Skeletal muscle tissue (tissue), 4 donors: Measurements from ENCODE around the gene PPIF. TPM values are rescaled to one million over a fixed set of nuclear protein-coding genes. Genes with fewer than 3 reads are reported as not detected.

ENCODE experiments used
- H3K27ac ChIP-seq: one replicate; pipeline ENCODE4 v1.7.0; 2013; ENCODE audit warnings: mild to moderate bottlenecking, low read depth, low read length, inconsistent platforms
- H3K27me3 ChIP-seq, 3 donors: one replicate each; pipeline ENCODE4 v1.7.0; 2013; ENCODE audit warnings: low read length in 3 of 3; ENCODE audit not compliant: control insufficient read depth in 3 of 3, insufficient read depth in 3 of 3
- H3K36me3 ChIP-seq, 3 donors: one replicate each; pipeline ENCODE4 v1.7.0; 2013; ENCODE audit warnings: low read length in 3 of 3; ENCODE audit not compliant: control insufficient read depth in 3 of 3, insufficient read depth in 3 of 3
- H3K4me1 ChIP-seq, 3 donors: one replicate each; pipeline ENCODE4 v1.7.0; 2013; ENCODE audit warnings: low read length in 3 of 3, mild to moderate bottlenecking in 3 of 3; ENCODE audit not compliant: control insufficient read depth in 3 of 3, insufficient read depth in 3 of 3
- H3K4me3 ChIP-seq, 3 donors: one replicate each; pipeline ENCODE4 v1.7.0; 2013; ENCODE audit warnings: low read length in 3 of 3
- H3K9ac ChIP-seq, 3 donors: one replicate each; pipeline ENCODE4 v1.7.0; 2013; ENCODE audit warnings: low read length in 3 of 3, mild to moderate bottlenecking in 3 of 3, moderate library complexity in 2 of 3, low read depth in 1 of 3
- H3K9me3 ChIP-seq, 3 donors: one replicate each; pipeline ENCODE4 v1.7.0; 2013; ENCODE audit warnings: low read length in 3 of 3; ENCODE audit not compliant: control insufficient read depth in 3 of 3
- total RNA-seq: library from RNA; depleted of rRNA; stranded (reverse); fragments of >200 nt; gene quantifications from one replicate; pipeline ENCODE4 v1.2.3, GENCODE V29; 2014
- donor health status: Osteomylitis.

The PPIF gene
- total RNA-seq, 1 donor from 2014 or later, result 9.9 TPM

DNA sequence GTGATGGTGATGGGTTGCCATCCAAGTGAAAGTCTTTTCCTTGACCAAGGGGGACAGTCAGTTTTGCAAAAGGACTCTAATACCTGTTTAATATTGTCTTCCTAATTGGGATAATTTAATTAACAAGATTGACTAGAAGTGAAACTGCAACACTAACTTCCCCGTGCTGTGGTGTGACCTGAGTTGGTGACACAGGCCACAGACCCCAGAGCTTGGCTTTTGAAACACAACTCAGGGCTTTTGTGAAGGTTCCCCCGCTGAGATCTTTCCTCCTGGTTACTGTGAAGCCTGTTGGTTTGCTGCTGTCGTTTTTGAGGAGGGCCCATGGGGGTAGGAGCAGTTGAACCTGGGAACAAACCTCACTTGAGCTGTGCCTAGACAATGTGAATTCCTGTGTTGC lies 6.9 kb downstream of the PPIF start:
- Histone ChIP-seq H3K4me3 (no peak overlapping the region), H3K36me3 (peaks cover 50 to 72% (median 54%) of the 10 kb centered on the region in 3 donors), H3K4me1 (peaks cover 0 to 27% (median 14%) of the 10 kb centered on the region in 3 donors), H3K9me3 (no peaks in the 10 kb centered on the region), H3K27me3 (no peaks in the 10 kb centered on the region), H3K9ac (no peak overlapping the region), H3K27ac (no peak overlapping the region)

DNA sequence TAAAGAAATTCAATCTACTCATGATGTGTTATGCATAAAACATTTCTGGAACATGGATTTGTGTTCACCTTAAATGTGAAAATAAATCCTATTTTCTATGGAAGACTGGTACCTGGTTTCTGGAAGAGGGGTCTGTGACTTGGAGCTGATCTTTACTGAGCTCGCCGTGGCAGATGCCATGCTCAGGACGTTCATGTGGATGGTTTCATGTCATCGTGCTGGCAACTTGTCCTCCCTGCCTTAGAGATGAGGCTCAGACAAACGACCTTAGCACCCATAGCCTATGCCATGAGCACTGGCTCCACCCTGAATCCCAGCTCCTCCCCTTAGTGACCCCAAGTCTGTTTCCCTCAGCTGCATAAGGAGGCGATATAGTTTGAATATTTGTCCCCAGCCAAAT lies 7.3 kb downstream of the PPIF start:
- H3K9me3 ChIP-seq, result no peaks in the 10 kb centered on the region
- H3K4me3 ChIP-seq, result no peak overlapping the region
- H3K27me3 ChIP-seq, result no peaks in the 10 kb centered on the region
- no peak overlapping the region for H3K27ac ChIP-seq
- H3K36me3 ChIP-seq, result peaks cover 46 to 68% (median 49%) of the 10 kb centered on the region in 3 donors
- H3K4me1 ChIP-seq, result peaks cover 0 to 23% (median 15%) of the 10 kb centered on the region in 3 donors
- H3K9ac ChIP-seq, result no peak overlapping the region

DNA sequence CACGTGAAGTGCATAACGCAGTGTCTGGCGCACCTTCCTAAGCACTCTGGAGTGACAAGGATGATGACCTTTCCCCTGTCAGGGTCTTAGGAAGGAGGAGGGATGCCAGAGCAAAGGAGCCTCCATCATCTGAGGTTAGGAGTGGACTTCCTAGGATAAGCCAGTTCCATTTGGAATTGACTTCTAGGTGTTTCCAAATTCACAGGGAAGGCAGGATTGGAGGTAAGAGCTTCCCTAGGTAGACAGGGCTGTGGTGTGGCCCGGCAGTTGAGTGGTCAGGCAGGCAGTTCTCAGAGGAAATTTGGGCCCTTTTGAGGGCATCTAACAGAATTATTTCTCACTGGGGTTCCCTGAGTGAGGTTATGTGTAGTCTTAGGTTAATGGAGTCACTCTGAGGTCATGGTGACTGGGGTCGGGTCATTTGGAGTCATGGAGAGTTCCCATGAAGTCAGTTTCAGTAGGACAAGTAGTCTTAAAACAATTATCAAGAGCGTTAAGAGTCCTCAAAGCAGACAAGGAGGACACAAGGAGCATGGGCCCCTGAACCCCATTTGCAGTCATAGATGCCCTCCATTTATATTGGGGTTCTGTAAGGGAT lies 8.2 kb downstream of the PPIF start:
- peaks cover 37 to 59% (median 40%) of the 10 kb centered on the region in 3 donors for H3K36me3 ChIP-seq

GRCh38 chr10:79356104-79356503 lies 8.8 kb downstream of the PPIF start:
- Histone ChIP-seq H3K9me3 (no peaks in the 10 kb centered on the region), H3K4me3 (no peak overlapping the region), H3K27me3 (no peaks in the 10 kb centered on the region), H3K9ac (no peak overlapping the region), H3K4me1 (peaks cover 0 to 18% (median 15%) of the 10 kb centered on the region in 3 donors), H3K36me3 (peaks cover 33 to 54% (median 35%) of the 10 kb centered on the region in 3 donors), H3K27ac (no peak overlapping the region)

More for the DNA sequence above, 8.2 kb downstream of the PPIF start:
- no peak overlapping the region for H3K4me3 ChIP-seq
- no peaks in the 10 kb centered on the region for H3K9me3 ChIP-seq
- no peak overlapping the region for H3K27ac ChIP-seq
- H3K27me3 ChIP-seq, result no peaks in the 10 kb centered on the region
- H3K9ac ChIP-seq, result no peak overlapping the region
- H3K4me1 ChIP-seq, result peaks cover 0 to 18% (median 15%) of the 10 kb centered on the region in 3 donors

- H3K36me3 ChIP-seq, result peaks cover 24 to 44% (median 28%) of the 10 kb centered on the region in 3 donors
These were observed 9.9 kb downstream of the PPIF start for GRCh38 chr10:79357180-79357579.

GRCh38 chr10:79358811-79359210 lies 11.5 kb downstream of the PPIF start:
- no peak overlapping the region for H3K9ac ChIP-seq
- H3K4me3 ChIP-seq, result no peak overlapping the region
- H3K27me3 ChIP-seq, result no peaks in the 10 kb centered on the region
- H3K9me3 ChIP-seq, result no peaks in the 10 kb centered on the region
- H3K27ac ChIP-seq, result peak overlapping the region; percentile 65
- H3K36me3 ChIP-seq, result peaks cover 12 to 28% (median 16%) of the 10 kb centered on the region in 3 donors
- H3K4me1 ChIP-seq, result peaks cover 0 to 15% (median 13%) of the 10 kb centered on the region in 3 donors

More at GRCh38 chr10:79357180-79357579, 9.9 kb downstream of the PPIF start:
- H3K9me3 ChIP-seq, result no peaks in the 10 kb centered on the region
- peaks cover 0 to 18% (median 15%) of the 10 kb centered on the region in 3 donors for H3K4me1 ChIP-seq
- H3K27me3 ChIP-seq, result no peaks in the 10 kb centered on the region
- no peak overlapping the region for H3K9ac ChIP-seq
- H3K27ac ChIP-seq, result no peak overlapping the region
- no peak overlapping the region for H3K4me3 ChIP-seq

DNA sequence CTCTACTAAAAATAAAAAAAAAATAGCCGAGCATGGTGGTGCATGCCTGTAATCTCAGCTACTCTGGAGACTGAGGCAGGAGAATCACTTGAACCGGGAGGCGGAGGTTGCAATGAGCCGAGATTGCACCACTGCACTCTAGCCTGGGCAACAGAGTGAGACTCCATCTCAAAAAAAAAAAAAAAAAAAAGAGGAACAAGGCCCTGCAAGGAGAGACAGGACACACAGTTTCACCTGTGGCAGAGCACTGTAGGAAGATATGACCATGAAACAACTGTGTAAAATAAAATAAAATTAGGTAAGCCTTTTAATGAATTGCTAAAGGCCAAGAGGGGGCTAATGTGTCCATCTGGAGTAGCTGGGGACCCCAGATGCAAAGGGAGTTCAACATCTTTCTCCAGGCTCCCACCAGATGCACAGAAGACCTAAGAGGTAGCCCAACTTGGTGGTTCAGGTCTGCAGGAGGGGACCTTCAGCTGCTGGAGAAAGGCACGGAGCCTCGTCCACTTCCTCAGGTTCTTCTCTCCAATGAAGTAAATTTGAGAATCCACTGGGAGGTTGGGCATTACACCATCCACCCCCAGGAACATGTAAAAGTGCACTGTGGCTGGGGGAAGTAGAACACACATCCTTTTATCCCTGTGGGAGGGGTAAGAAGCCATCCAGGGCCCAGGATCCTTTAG lies 12.7 kb downstream of the PPIF start:
- Histone ChIP-seq H3K9me3 (no peaks in the 10 kb centered on the region), H3K4me3 (no peak overlapping the region), H3K4me1 (peaks cover 0 to 10% (median 10%) of the 10 kb centered on the region in 3 donors), H3K36me3 (peaks cover 2 to 18% (median 5%) of the 10 kb centered on the region in 3 donors), H3K27ac (no peak overlapping the region), H3K9ac (no peak overlapping the region), H3K27me3 (no peaks in the 10 kb centered on the region)

DNA sequence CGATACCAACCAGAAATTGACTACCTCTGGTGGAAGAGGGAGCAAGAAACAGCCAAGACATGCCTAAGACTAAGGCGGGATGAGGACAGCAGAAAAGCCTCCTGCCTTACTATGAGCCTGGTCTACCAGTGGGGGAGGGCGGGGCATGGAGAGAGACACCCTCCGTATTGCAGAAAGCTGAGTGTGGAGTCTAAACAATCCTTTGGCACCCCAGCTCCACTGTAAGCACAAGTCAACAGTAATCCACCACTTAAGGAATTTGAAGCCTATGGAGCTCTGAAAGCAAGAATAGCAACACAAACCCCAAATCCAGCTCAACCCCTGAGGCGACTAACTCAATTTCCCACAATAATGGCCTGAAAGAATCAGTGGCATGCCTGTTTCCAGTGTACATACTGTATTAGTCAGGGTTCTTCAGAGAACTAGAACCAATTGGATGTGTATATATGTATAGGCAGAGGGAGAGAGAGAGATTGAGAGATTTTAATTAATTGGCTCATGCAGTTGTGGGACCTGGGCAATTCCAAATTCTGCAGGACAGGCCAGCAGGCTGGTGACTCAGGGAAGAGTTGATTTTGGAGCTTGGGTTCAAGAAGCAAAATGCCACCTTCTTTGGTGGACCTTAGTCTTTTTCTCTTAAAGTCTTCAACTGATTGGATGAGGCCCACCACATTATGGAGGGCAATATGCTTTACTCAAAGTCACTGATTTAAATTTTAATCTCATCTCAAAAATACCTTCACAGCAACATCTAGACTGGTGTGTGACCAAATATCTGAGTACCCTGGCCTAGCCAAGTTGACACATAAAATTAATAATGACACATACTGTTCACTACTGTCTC lies 13.5 kb downstream of the PPIF start:
- Histone ChIP-seq H3K4me3 (no peak overlapping the region), H3K27me3 (no peaks in the 10 kb centered on the region), H3K27ac (no peak overlapping the region), H3K9ac (no peak overlapping the region), H3K4me1 (peaks cover 0 to 10% (median 10%) of the 10 kb centered on the region in 3 donors), H3K36me3 (peaks cover 0 to 11% (median 3%) of the 10 kb centered on the region in 3 donors), H3K9me3 (no peaks in the 10 kb centered on the region)

DNA sequence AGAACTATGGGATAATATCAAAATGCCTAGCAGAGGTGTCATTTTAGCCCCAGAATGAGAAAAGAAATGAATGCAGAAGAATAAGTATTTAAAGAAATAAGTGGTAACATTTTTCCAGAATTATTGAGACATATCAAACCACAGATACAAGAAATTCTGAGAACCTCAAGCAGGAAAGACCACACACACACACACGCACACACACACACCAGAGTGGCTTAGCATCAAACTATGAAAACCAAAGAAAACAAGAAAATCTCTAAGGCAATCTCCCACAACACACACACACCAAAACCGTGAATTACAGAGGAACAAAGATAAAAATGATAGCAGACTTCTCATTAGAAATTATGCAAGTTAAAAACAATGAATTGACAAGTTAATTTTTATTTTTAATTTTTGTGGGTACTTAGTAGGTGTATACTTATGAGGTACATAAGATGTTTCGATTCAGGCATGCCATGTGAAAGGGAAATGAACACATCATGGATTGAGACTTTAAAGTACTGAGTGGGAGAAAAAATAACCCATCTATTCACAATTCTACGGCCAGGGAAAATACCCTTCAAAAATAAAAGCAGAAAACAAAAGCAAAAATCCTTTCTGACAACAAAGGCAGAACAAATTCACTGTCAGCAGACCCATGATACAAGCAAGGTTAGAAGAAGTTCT lies 14.6 kb downstream of the PPIF start:
- Histone ChIP-seq H3K27ac (no peak overlapping the region), H3K9me3 (no peaks in the 10 kb centered on the region), H3K9ac (no peak overlapping the region), H3K36me3 (peaks cover 0 to 3% (median 2%) of the 10 kb centered on the region in 3 donors), H3K27me3 (no peaks in the 10 kb centered on the region), H3K4me3 (no peak overlapping the region), H3K4me1 (peaks cover 0 to 10% (median 10%) of the 10 kb centered on the region in 3 donors)
